Measurements from ENCODE around the gene KIF26B. TPM values are rescaled to one million over a fixed set of nuclear protein-coding genes. Genes with fewer than 3 reads are reported as not detected.

The KIF26B gene
- total RNA-seq, 3 donors from 2014 or later (not counting 1 experiment from before 2014, with no cell fraction given): 0.16 to 0.96 (median 0.18) TPM

DNA sequence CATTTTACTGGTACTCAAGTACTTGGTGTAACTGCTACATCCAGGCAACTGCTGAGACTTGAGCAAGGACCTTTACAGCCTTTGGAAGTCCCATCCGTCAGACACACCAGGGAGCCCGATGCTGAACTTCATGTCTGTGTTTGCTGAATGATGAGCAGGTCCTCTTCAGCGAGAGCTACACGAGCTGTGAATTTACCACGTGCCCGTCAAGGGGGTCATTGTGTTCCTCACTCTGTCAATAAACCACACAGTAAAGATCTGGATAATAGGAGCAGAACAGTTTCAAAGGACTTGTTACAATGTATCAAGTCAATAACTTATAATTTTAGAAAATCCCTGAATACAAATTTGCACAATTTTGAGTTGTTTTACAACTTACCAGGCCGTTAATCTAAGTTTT, 427.2 kb downstream of the KIF26B start:
- Histone ChIP-seq H3K27ac (ENCODE audit: low read length) (no peak overlapping the region), H3K4me3 (ENCODE audit: low read length) (no peak overlapping the region), H3K9me3 (ENCODE audit: control insufficient read depth, insufficient read depth, low read length) (no peaks in the 10 kb centered on the region), H3K4me1 (ENCODE audit: control insufficient read depth, insufficient read depth, low read length) (no peaks in the 10 kb centered on the region), H3K27me3 (ENCODE audit: control insufficient read depth, insufficient read depth, low read length) (no peaks in the 10 kb centered on the region), H3K36me3 (ENCODE audit: control insufficient read depth, insufficient read depth, low read length) (no peaks in the 10 kb centered on the region)
- TF ChIP-seq, protein P1, sequence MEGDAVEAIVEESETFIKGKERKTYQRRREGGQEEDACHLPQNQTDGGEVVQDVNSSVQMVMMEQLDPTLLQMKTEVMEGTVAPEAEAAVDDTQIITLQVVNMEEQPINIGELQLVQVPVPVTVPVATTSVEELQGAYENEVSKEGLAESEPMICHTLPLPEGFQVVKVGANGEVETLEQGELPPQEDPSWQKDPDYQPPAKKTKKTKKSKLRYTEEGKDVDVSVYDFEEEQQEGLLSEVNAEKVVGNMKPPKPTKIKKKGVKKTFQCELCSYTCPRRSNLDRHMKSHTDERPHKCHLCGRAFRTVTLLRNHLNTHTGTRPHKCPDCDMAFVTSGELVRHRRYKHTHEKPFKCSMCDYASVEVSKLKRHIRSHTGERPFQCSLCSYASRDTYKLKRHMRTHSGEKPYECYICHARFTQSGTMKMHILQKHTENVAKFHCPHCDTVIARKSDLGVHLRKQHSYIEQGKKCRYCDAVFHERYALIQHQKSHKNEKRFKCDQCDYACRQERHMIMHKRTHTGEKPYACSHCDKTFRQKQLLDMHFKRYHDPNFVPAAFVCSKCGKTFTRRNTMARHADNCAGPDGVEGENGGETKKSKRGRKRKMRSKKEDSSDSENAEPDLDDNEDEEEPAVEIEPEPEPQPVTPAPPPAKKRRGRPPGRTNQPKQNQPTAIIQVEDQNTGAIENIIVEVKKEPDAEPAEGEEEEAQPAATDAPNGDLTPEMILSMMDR (IDR thresholded peaks at IDR 0.05): no peak
- H3K27ac Mint-ChIP-seq: no peak overlapping the region
- ATAC-seq: no peak
- no peaks in the 10 kb centered on the region for H3K36me3 Mint-ChIP-seq
- intact Hi-C loops (cut with micrococcal nuclease): no loop called here
- no peaks in the 10 kb centered on the region for H3K9me3 Mint-ChIP-seq
- no peak for DNase-seq
- no peak overlapping the region for H3K4me3 Mint-ChIP-seq
- 92% methylated on average over 6 of the region's 7 CpGs for WGBS (ENCODE audit: insufficient coverage)
- no peaks in the 10 kb centered on the region for H3K4me1 Mint-ChIP-seq
- no peaks in the 10 kb centered on the region for H3K27me3 Mint-ChIP-seq (ENCODE audit: low read depth in 2 of 2)

DNA sequence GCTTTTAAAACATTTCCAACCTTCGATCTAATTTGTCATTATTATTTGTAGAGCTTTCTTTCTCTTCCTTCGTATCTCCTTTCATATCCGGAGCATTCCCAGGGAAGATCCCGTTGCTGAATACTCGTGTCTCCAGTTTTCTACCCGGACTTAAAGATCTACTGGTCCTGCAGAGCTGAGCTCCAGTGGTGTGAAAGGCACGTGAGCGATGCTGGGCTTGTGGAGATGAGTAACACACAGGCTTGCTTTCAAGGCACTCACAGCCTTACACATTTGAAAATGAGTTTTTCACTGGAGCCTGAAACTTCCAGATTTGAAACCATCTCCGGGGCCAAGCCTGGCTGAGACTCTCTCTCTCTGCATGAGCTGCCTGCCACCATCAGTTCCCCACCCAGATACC, 428.3 kb downstream of the KIF26B start:
- H3K9me3 Mint-ChIP-seq: no peaks in the 10 kb centered on the region
- no peaks in the 10 kb centered on the region for H3K36me3 Mint-ChIP-seq
- Histone ChIP-seq H3K27me3 (ENCODE audit: control insufficient read depth, insufficient read depth, low read length) (no peaks in the 10 kb centered on the region), H3K4me3 (ENCODE audit: low read length) (no peak overlapping the region), H3K36me3 (ENCODE audit: control insufficient read depth, insufficient read depth, low read length) (no peaks in the 10 kb centered on the region), H3K9me3 (ENCODE audit: control insufficient read depth, insufficient read depth, low read length) (no peaks in the 10 kb centered on the region), H3K4me1 (ENCODE audit: control insufficient read depth, insufficient read depth, low read length) (no peaks in the 10 kb centered on the region), H3K27ac (ENCODE audit: low read length) (no peak overlapping the region)
- TF ChIP-seq, protein P1 (IDR thresholded peaks at IDR 0.05): no peak
- ATAC-seq (no peak), DNase-seq (no peak)
- no peaks in the 10 kb centered on the region for H3K4me1 Mint-ChIP-seq
- intact Hi-C loops (cut with micrococcal nuclease): no loop called here
- H3K4me3 Mint-ChIP-seq: no peak overlapping the region
- no peaks in the 10 kb centered on the region for H3K27me3 Mint-ChIP-seq (ENCODE audit: low read depth in 2 of 2)
- H3K27ac Mint-ChIP-seq: no peak overlapping the region
- WGBS (ENCODE audit: insufficient coverage): 86% methylated on average over 8 of the region's 9 CpGs

DNA sequence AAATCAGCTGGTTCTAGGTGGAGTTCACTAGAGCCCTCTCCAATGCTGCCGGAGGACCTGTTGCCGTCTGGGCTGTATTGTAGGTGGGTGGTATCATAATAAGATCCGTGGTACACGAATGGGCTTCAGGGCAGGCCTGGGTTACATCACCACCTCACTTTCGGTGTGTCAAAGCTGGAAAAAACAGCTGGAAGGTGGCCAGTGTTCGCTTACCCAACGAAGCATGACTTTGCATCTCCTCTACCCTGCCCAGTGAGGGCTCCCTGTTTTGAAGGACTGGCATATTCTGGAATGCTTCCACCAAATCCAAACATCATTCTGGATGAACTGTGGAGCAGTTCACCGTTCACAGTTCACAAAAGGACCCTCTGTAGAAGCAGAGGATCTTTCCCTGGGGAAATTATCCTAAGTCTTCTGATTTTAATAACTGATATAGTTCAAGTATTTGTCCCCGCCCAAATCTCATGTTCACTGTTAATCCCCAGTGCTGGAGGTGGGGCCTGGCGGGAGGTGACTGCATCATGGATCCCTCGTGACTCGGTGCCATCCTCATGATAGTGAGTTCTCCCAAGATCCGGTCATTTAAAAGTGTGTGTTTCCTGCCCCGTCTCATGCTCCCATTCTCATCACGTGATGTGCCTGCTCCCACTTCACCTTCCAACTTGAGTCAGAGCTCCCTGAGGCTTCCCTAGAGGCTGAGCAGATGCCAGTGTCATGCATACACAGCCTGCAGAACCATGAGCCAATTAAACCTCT, 429.0 kb downstream of the KIF26B start:
- H3K27me3 ChIP-seq (ENCODE audit: control insufficient read depth, insufficient read depth, low read length): no peaks in the 10 kb centered on the region
- WGBS (ENCODE audit: insufficient coverage): 66% methylated on average over 15 of the region's 15 CpGs
- no peak overlapping the region for H3K27ac ChIP-seq (ENCODE audit: low read length)
- H3K4me1 ChIP-seq (ENCODE audit: control insufficient read depth, insufficient read depth, low read length): no peaks in the 10 kb centered on the region
- Mint-ChIP-seq H3K4me3 (no peak overlapping the region), H3K27ac (no peak overlapping the region), H3K9me3 (no peaks in the 10 kb centered on the region), H3K4me1 (no peaks in the 10 kb centered on the region), H3K36me3 (no peaks in the 10 kb centered on the region), H3K27me3 (ENCODE audit: low read depth in 2 of 2) (no peaks in the 10 kb centered on the region)
- H3K4me3 ChIP-seq (ENCODE audit: low read length): no peak overlapping the region
- H3K9me3 ChIP-seq (ENCODE audit: control insufficient read depth, insufficient read depth, low read length): no peaks in the 10 kb centered on the region
- TF ChIP-seq, protein P1 (IDR thresholded peaks at IDR 0.05): no peak
- DNase-seq: no peak
- no peak for ATAC-seq
- H3K36me3 ChIP-seq (ENCODE audit: control insufficient read depth, insufficient read depth, low read length): no peaks in the 10 kb centered on the region
- intact Hi-C loops (cut with micrococcal nuclease): no loop called here
